Breast epithelium (tissue), 3 donors: ENCODE results near the gene UNC80.

Experiments
- CTCF ChIP-seq, 3 donors: fragments of 450-650 bp; IDR thresholded peaks; one replicate each; pipeline ENCODE4 v1.5.1; 2016 to 2017; ENCODE audit warnings: antibody characterized with exemption in 3 of 3, mild to moderate bottlenecking in 3 of 3, moderate library complexity in 3 of 3
- POLR2A ChIP-seq: fragments of 450-650 bp; IDR thresholded peaks from one replicate; pipeline ENCODE4 v1.6.1; 2016; ENCODE audit warnings: antibody characterized with exemption, mild to moderate bottlenecking, moderate library complexity

- TF ChIP-seq CTCF (IDR thresholded peaks at IDR 0.05): no peak
- TF ChIP-seq POLR2A: no peak
Observed at GRCh38 chr2:209821806-209822205, 50.2 kb downstream of the UNC80 start.
